Measurements from ENCODE around the gene EP400. TPM values are rescaled to one million over a fixed set of nuclear protein-coding genes. Genes with fewer than 3 reads are reported as not detected.

The EP400 gene
- total and polyA plus RNA-seq, 9 of the 15 experiments (the other 6 are each of a cell fraction or from before 2014, with no cell fraction given), result 4.5 to 58.0 (median 7.0) TPM

DNA sequence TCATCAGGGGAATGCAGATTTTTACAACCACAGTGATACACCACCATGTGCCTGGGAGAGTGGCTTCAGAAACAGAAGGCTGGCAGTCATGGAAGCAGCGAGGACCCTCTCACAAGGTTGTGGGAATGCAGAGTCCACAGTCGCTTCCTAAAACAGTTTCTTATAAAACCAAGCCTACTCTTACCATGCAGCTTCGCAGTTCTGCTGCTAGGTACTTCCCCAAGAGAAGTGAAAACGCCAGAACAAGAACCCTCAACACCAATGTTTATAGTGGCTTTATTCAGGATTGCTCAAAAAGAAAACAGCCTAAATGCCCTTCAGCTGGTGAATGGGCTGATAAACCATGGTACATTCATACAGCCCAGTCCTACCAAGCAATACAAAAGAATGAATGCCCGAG, 107.2 kb downstream of the EP400 start:
- no TSS peak for BruUV-seq (replicated peaks)
- ATAC-seq, result no peak
- H3K79me2 ChIP-seq (ENCODE audit: control insufficient read depth, insufficient read depth, low read length), result no peaks in the 10 kb centered on the region
- H3K27me3 ChIP-seq (ENCODE audit: control insufficient read depth in 2 of 2, insufficient read depth in 2 of 2, low read length in 2 of 2), result no peaks in the 10 kb centered on the region
- ChIA-PET CTCF (ENCODE audit: low intra/inter-chr PET ratio) (no interaction called here), POLR2A (no interaction called here)
- no peak for DNase-seq (ENCODE audit: extremely low read depth in 1 of 4, low spot score in 3 of 4)
- in situ Hi-C loops (cut with MboI) (no loop called here), intact Hi-C loops (cut with micrococcal nuclease) (no loop called here)
- no peak overlapping the region for H3K4me2 ChIP-seq (ENCODE audit: insufficient read depth, low read length)
- no peaks in the 10 kb centered on the region for H3K9me3 ChIP-seq (replicated peaks; ENCODE audit: control insufficient read depth, insufficient read depth, low read depth, low read length)
- no peaks in the 10 kb centered on the region for H3K9me1 ChIP-seq (ENCODE audit: control insufficient read depth, insufficient read depth, low read length)
- no peak for FAIRE-seq
- no peak overlapping the region for H3K27ac ChIP-seq (ENCODE audit: extremely low read depth, low read depth, low read length)
- no peak overlapping the region for H3K4me3 ChIP-seq
- no peak overlapping the region for H3K9ac ChIP-seq (ENCODE audit: insufficient read depth in 1 of 2, low read depth in 2 of 2, low read length in 2 of 2)
- H4K20me1 ChIP-seq (replicated peaks; ENCODE audit: control insufficient read depth, insufficient read depth, low read length), result peaks cover 4% of the 10 kb centered on the region; the same call in 1 of the 2 replicates
- 81% methylated on average over 5 of the region's 5 CpGs for WGBS (ENCODE audit: insufficient coverage, low coverage, missing lambda C conversion rate)
- no peaks in the 10 kb centered on the region for H3K4me1 ChIP-seq (replicated peaks in 1 of 2; ENCODE audit: control insufficient read depth in 2 of 2, insufficient read depth in 2 of 2, low read length in 2 of 2)
- peaks cover 86% of the 10 kb centered on the region for H3K36me3 ChIP-seq (ENCODE audit: control insufficient read depth, insufficient read depth, low read length)
- H2AFZ ChIP-seq (ENCODE audit: low read depth, low read length), result no peak overlapping the region
- TF ChIP-seq POLR2AphosphoS2 (IDR thresholded peaks at IDR 0.05; ENCODE audit: low read length) (no peak), KDM2B (CRISPR knock-in tag; IDR thresholded peaks at IDR 0.05) (no peak), ZC3H4 (CRISPR knock-in tag; IDR thresholded peaks at IDR 0.05; ENCODE audit: borderline replicate concordance) (no peak), IRF2 (CRISPR knock-in tag; IDR thresholded peaks at IDR 0.05) (no peak), CREB1 (IDR thresholded peaks at IDR 0.05) (no peak), CREB1 (CRISPR knock-in tag; IDR thresholded peaks at IDR 0.05) (no peak)
- TF ChIP-seq, protein P1, sequence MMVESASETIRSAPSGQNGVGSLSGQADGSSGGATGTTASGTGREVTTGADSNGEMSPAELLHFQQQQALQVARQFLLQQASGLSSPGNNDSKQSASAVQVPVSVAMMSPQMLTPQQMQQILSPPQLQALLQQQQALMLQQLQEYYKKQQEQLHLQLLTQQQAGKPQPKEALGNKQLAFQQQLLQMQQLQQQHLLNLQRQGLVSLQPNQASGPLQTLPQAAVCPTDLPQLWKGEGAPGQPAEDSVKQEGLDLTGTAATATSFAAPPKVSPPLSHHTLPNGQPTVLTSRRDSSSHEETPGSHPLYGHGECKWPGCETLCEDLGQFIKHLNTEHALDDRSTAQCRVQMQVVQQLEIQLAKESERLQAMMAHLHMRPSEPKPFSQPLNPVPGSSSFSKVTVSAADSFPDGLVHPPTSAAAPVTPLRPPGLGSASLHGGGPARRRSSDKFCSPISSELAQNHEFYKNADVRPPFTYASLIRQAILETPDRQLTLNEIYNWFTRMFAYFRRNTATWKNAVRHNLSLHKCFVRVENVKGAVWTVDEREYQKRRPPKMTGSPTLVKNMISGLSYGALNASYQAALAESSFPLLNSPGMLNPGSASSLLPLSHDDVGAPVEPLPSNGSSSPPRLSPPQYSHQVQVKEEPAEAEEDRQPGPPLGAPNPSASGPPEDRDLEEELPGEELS (CRISPR knock-in tag; IDR thresholded peaks at IDR 0.05; ENCODE audit: borderline replicate concordance), result no peak
- TF ChIP-seq, protein P2, sequence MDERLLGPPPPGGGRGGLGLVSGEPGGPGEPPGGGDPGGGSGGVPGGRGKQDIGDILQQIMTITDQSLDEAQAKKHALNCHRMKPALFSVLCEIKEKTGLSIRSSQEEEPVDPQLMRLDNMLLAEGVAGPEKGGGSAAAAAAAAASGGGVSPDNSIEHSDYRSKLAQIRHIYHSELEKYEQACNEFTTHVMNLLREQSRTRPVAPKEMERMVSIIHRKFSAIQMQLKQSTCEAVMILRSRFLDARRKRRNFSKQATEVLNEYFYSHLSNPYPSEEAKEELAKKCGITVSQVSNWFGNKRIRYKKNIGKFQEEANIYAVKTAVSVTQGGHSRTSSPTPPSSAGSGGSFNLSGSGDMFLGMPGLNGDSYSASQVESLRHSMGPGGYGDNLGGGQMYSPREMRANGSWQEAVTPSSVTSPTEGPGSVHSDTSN (CRISPR knock-in tag; IDR thresholded peaks at IDR 0.05; ENCODE audit: low read depth), result no peak
- TF ChIP-seq, protein P2 (tag; conservative IDR thresholded peaks at IDR 0.05; ENCODE audit: low read depth), result no peak
- TF ChIP-seq, protein P3, sequence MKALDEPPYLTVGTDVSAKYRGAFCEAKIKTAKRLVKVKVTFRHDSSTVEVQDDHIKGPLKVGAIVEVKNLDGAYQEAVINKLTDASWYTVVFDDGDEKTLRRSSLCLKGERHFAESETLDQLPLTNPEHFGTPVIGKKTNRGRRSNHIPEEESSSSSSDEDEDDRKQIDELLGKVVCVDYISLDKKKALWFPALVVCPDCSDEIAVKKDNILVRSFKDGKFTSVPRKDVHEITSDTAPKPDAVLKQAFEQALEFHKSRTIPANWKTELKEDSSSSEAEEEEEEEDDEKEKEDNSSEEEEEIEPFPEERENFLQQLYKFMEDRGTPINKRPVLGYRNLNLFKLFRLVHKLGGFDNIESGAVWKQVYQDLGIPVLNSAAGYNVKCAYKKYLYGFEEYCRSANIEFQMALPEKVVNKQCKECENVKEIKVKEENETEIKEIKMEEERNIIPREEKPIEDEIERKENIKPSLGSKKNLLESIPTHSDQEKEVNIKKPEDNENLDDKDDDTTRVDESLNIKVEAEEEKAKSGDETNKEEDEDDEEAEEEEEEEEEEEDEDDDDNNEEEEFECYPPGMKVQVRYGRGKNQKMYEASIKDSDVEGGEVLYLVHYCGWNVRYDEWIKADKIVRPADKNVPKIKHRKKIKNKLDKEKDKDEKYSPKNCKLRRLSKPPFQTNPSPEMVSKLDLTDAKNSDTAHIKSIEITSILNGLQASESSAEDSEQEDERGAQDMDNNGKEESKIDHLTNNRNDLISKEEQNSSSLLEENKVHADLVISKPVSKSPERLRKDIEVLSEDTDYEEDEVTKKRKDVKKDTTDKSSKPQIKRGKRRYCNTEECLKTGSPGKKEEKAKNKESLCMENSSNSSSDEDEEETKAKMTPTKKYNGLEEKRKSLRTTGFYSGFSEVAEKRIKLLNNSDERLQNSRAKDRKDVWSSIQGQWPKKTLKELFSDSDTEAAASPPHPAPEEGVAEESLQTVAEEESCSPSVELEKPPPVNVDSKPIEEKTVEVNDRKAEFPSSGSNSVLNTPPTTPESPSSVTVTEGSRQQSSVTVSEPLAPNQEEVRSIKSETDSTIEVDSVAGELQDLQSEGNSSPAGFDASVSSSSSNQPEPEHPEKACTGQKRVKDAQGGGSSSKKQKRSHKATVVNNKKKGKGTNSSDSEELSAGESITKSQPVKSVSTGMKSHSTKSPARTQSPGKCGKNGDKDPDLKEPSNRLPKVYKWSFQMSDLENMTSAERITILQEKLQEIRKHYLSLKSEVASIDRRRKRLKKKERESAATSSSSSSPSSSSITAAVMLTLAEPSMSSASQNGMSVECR (CRISPR knock-in tag; IDR thresholded peaks at IDR 0.05), result no peak
- TF ChIP-seq, protein P4, sequence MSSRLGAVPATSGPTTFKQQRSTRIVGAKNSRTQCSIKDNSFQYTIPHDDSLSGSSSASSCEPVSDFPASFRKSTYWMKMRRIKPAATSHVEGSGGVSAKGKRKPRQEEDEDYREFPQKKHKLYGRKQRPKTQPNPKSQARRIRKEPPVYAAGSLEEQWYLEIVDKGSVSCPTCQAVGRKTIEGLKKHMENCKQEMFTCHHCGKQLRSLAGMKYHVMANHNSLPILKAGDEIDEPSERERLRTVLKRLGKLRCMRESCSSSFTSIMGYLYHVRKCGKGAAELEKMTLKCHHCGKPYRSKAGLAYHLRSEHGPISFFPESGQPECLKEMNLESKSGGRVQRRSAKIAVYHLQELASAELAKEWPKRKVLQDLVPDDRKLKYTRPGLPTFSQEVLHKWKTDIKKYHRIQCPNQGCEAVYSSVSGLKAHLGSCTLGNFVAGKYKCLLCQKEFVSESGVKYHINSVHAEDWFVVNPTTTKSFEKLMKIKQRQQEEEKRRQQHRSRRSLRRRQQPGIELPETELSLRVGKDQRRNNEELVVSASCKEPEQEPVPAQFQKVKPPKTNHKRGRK (tag; IDR thresholded peaks at IDR 0.05), result no peak
